Measurements from ENCODE around the gene ZNF366. TPM values are rescaled to one million over a fixed set of nuclear protein-coding genes. Genes with fewer than 3 reads are reported as not detected.

Gene ZNF366
- 1 to 10 TPM; 2.7 to 3.6 (median 3.4) TPM for polyA plus RNA-seq (ENCODE audit: insufficient read depth in 1 of 5, insufficient read length in 5 of 5, low replicate concordance in 1 of 5)
- long read RNA-seq, donor 1, partial matches to known transcripts: 0 of 1 reads
- long read RNA-seq, donor 1, other reads (novel, unspliced or antisense): 0 of 1 reads
- long read RNA-seq, donor 2: 0 reads
- long read RNA-seq, donor 3, partial matches to known transcripts: 0 of 1 reads
- long read RNA-seq, donor 3, other reads (novel, unspliced or antisense): 0 of 1 reads
- long read RNA-seq, donor 4: 0 reads
- long read RNA-seq, donor 5, partial matches to known transcripts: 0 of 1 reads
- long read RNA-seq, donor 5, other reads (novel, unspliced or antisense): 0 of 1 reads
- long read RNA-seq, donor 6, partial matches to known transcripts: 0 of 3 reads
- long read RNA-seq, donor 6, other reads (novel, unspliced or antisense): 0 of 3 reads
- long read RNA-seq, donor 7, partial matches to known transcripts: 0 of 2 reads
- long read RNA-seq, donor 7, other reads (novel, unspliced or antisense): 0 of 2 reads
- long read RNA-seq, donor 8: 0 reads

DNA sequence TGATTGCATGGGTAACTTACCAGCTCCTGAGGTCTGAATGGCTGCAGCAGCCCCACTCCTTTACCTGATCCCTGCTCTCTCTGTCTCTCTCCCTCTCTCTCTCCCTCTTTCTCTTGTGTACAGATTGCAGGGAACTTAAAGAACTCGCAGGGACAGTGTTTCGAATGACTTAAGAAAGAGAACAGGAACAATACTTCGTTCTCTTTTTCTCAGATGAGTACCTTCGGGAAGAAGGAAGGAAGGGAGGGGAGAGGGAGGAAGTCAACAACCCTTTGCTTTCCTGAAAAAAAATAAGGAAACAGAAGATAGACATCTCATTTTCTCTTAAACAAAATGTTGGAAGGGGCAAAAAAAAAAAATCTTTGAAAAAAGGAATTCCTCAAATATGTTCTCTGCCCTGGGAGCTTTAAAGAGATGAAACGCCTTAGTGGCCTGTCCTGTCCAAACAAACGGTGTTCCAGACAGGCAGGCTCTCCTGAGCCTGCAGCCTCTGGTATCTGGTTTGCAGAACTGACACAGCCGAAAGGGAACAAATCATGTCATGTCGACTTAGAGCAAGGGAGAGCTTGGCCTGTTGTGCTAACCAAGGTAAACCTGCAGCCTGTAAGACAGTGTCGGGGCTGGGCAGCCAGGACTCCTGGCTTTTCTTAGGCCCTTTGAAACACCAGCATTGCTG is at the start of gene ZNF366:
ZNF366 (minus strand) TSS at position 180 of the 676 bp plus-strand sequence. CDS start 45,914 bp downstream, outside the sequence.
- DNase-seq: no peak

- DNase-seq: peak; percentile 76 to 77
Observed at GRCh38 chr5:72556351-72557166, 49.3 kb upstream of the ZNF366 start.

GRCh38 chr5:72555871-72556270 is 48.7 kb upstream of the ZNF366 start:
- DNase-seq: peak in 1 of 2 donors; percentile 18

DNA sequence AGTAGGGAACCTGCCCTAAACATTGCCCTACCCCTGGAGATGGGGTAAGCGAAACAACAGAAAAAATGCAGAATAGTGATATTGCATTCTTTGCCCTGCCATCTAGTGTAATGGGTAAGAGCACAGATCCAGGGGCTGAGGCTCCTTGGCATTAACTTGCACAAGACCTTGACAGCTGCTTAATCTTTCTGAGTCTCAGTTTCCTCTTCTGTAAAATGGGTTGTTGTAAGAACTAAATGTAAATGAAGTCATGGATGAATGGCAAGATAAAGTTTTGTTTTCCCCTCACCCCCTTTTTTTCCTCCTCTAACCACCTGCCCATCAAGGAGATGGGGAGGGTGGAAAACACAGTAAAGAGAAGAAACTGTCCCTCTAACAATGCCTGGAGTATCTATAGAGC is 47.7 kb upstream of the ZNF366 start:
- no peak for DNase-seq

DNA sequence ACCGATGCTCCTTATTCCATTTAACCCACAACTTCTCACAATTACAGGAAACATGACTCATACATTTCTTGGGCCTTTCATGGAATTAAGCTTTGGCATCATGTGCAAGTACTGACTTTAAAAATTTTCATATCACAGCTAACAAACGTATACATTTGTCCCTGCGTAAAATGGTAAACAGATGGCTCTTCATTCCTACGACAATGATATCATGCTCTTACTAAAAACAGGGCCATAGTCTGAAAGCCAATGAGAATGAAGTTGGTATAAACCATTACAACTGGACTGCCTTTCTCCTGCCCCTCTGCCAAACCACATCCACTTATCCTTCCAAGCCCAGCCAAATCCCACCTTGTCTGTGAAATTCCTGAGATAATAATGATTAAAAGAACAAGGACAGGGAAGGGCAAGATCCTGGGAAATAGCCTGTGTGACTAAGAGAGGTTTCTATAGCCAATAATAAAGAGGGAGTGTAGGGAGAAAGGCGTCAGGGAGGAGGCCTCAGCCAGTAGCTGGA is 44.9 kb upstream of the ZNF366 start:
- no peak for DNase-seq

DNA sequence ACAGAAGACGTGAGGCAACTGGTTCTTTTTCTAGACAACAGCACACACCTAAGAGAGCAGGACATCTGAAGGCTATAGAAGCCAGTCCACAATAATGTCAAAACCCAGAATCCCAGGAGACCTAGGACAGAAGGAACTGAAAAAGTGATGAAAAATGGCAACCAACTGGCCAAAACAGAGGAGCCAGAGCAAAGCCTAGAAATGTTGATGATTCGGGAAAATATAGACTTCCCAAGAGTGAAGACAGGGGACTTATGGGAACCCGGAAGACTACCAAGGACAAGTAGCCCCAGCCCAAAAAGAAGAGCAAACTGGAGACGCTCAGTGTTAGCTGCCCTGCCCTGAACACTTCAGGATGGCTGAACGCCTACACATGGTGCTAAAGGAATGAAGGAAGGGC is 43.4 kb upstream of the ZNF366 start:
- DNase-seq: no peak

- DNase-seq: no peak
Observed at GRCh38 chr5:72543811-72544210, 36.6 kb upstream of the ZNF366 start.

DNA sequence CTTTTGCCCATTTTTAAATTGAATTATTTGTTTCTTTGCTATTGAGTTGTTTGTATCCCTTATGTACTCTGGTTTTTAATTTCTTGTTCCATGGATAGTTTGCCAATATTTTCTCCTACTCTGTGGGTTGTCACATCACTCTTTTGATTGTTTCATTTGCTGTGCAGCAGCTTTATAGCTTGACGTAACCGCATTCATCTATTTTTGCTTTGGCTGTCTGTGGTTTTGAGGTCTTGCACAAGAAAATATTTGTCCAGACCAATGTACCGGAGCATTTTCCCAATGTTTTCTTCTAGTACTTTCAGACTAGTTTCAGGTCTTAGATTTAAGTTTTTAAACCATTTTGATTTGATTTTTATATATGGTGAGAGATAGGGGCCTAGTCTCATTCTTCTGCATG is 36.2 kb upstream of the ZNF366 start:
- DNase-seq: no peak

GRCh38 chr5:72542695-72543094 is 35.5 kb upstream of the ZNF366 start:
- no peak for DNase-seq

DNA sequence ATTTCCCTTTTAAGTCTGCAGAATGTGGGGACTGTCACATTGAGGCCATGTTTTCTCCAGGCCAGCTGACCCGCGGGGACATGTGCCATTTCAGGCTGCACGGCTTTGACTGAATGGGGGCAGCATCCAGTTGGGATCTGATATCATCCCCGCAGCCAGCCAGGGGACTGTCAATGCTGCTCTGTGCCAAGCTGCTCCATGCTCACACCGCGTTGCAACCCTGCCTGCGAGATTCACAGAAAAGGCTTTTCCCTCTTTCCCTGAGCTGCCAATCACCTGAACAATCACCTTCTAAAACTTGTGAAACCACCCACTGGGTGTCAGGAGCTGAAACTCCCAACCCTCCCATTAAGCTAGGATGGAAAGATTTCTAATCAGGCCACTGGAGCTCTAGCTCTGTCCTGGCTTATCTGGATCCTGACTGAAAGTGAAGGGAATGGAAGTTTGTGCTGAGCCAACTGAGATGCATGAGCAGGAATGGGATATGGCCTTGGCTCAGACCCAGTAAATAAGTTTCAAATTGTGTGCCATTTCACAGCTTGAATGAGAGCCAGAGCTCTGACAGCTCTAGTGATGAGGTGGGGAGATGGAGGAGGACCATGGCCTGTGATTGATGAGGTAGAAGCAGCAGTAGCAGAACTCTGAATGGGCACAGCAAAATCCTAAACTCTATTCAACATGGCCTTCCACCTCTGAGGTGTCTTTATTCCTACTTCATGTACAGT is 34.5 kb upstream of the ZNF366 start:
- DNase-seq: peak in 1 of 2 donors; percentile 25

GRCh38 chr5:72540759-72541438 is 33.7 kb upstream of the ZNF366 start:
- DNase-seq: no peak

- no peak for DNase-seq
Observed at GRCh38 chr5:72539726-72540125, 32.5 kb upstream of the ZNF366 start.

DNA sequence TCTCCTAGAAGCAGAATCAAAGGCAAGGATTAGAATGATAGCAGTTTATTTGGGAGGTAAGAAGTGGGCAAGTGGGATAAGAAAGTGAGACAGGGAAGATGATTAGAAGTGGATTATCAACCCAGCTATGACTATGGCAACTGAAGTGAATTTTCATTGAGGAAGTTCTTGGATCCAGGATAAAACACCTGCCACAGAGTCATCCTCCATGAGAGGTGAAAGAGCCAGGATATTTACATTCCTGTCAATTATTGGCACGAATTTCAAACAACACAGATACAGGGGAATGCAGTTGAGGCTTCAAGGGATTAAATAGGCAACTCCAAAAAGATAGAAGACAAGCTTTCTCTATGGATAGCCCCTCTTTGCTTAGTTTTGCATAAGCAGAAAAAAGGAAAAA is 31.8 kb upstream of the ZNF366 start:
- DNase-seq: no peak

- no peak for DNase-seq
Observed at GRCh38 chr5:72537166-72537565, 30.0 kb upstream of the ZNF366 start.

DNA sequence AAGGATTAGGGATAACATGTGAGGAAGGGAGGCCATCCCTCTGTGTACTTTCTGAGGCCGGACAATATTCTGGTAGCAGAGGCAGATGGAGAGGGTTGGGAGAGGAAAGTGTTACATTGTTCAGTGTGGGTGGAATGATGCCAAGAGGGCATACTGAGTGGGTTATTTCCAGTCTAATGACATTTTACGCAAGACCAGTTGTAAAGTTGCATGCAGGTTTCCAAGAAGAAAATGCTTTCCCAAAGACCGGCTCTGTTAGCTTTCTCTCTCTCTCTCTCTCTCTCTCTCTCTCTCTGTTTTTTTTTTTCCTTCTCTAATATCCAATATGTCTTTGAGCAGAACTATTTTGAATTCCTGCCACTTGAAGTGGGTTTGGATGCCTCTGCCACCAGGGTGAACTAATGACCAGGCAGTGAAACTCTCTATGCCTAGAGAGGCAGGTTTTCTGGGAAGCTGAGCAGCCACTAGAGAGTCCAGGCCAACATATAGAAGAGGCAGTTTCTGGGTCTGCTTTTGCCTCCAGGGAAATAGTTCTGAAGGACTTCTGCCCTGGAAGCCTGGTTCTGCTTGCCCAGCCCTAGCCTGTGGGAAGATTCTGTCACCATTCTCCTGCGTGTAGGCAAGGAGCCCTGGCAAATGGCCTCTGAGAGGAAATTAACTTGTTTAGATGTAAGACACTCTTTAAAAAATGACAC is 24.4 kb upstream of the ZNF366 start:
- DNase-seq: peak in 1 of 2 donors; percentile 51

GRCh38 chr5:72530196-72530595 is 23.0 kb upstream of the ZNF366 start:
- no peak for DNase-seq

- DNase-seq: no peak
Observed at GRCh38 chr5:72529383-72529782, 22.2 kb upstream of the ZNF366 start.

DNA sequence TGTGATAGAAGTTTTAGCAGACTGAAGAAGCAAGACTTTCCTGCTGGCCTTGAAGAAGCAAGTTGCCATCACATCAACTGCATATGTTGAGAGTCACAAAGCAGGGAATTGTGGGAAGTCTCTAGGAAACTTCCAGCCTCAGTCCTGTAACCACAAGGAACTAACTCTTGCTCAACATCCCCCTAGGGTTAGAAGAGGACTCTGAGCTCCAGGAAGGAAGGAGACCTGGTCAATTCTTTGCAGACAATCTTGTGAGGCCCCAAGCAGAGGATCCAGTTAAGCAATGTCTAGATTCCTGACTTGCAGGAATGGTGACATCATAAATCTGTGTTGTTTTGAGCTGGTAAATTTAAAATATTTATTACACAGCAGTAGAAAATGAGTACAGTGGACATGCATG is 18.6 kb upstream of the ZNF366 start:
- no peak for DNase-seq

DNA sequence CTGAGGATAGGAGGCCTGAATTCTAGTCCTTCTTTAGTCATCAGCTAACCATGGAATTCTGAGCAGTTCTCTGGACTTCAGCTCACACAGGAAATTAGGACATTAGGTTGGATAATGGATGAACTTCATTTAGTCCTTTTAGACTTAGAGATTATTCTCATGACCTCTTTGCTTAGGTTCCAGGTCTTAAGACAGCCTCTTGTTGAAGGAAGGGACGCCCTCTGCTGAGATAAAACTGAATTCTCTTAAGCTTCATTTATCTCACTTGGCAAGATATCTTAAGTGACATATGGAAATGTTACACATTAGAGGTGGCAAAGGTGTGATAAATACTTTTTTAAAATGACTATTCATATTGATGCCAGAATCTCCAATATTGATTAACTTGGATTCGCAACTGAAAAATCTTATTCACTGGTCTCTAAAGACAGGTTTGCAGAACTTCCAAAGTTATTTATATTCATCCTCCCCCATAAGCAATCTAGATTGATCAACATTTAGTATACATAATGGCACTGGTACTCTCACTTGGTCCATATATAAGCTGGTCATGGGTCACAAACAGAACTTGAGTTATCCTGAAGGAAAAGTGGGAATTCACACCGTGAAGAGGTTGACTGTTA is 16.9 kb upstream of the ZNF366 start:
- DNase-seq: no peak
